H1 (cell line): Measurements from ENCODE around the gene PPCDC. TPM values are rescaled to one million over a fixed set of nuclear protein-coding genes. Genes with fewer than 3 reads are reported as not detected.

Source experiments
- EGR1 ChIP-seq: IDR thresholded peaks from 2 replicates; pipeline ENCODE4 v1.6.1; 2011; ENCODE audit warnings: low read depth, low read length, borderline replicate concordance
- HDAC2 ChIP-seq, 2 experiments: fragments of 300-600 bp in 1 of 2; sonication (generic) in 1 of 2; IDR thresholded peaks; 2 replicates each; pipeline ENCODE4 v1.6.1; 2011 to 2012; ENCODE audit warnings: low read depth in 2 of 2, low read length in 2 of 2, mild to moderate bottlenecking in 2 of 2, moderate library complexity in 2 of 2, borderline replicate concordance in 1 of 2, inconsistent platforms in 1 of 2
- SRF ChIP-seq: IDR thresholded peaks from 2 replicates; pipeline ENCODE4 v1.6.1; 2011; ENCODE audit warnings: mild to moderate bottlenecking, low read depth, low read length, moderate library complexity
- YY1 ChIP-seq: IDR thresholded peaks from 2 replicates; pipeline ENCODE4 v1.6.1; 2011; ENCODE audit warnings: low read depth, mild to moderate bottlenecking, low read length
- ZNF274 ChIP-seq: IDR thresholded peaks from 2 replicates; pipeline ENCODE4 v1.7.0; 2012; ENCODE audit warnings: low read length, borderline replicate concordance; ENCODE audit errors: extremely low read depth
- polyA plus RNA-seq, 7 experiments: library from polyadenylated mRNA; depleted of rRNA in 3 of 7; stranded (reverse) in 5 of 7; unstranded in 2 of 7; fragments of >200 nt in 5 of 7; fragments of 200-250 nt in 2 of 7; gene quantifications; 1 replicate in 5 of 7; 2 replicates in 1 of 7; 4 replicates in 1 of 7; pipeline versions ENCODE4 v1.2.1 to v1.2.3, GENCODE V29; 2011 to 2013; ENCODE audit warnings: missing spikeins in 2 of 7, mixed read lengths in 2 of 7
- total RNA-seq: library from RNA; stranded (reverse); fragmentation: NEBNext Ultra II Directional; extraction: Animal tissue kit (Norgen Biotek cat#: 25700); gene quantifications from 2 replicates; pipeline ENCODE4 v1.2.1, GENCODE V29; 2021

Gene PPCDC
- total and polyA plus RNA-seq, 2 of the 8 experiments (the other 6 are each of a cell fraction or from before 2014, with no cell fraction given), result 11.3 to 29.7 TPM

DNA sequence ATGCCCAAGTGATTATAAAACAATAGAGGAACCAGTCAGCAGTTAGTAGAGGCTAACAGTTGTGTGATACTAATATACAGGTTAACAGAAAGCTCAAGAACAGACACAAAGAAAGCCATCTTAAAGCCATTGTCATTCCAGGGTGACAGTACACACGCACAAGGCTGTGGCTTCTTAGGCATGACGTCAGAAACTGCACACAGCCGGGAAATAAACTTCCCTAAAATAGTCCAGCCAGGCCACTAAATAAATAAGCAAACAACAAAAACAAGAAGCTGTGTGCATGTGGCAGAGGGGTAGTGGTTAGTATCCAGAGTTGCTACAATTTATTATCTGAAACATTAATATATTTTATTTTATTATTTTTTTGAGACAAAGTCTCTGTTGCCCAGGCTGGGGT lies 49.8 kb downstream of the PPCDC start (continued):
- TF ChIP-seq SRF, result no peak
- no peak for TF ChIP-seq EGR1
- no peak for TF ChIP-seq ZNF274
- TF ChIP-seq YY1, result no peak
- no peak for TF ChIP-seq HDAC2 (IDR thresholded peaks at IDR 0.05; ENCODE audit: borderline replicate concordance in 1 of 2, low read depth in 2 of 2, low read length in 2 of 2)
